ENCODE measurements around the gene TPRG1. TPM values are rescaled to one million over a fixed set of nuclear protein-coding genes. Genes with fewer than 3 reads are reported as not detected.

TPRG1 gene
- total RNA-seq, 2 experiments from 2014 or later, result 2.1 to 2.9 TPM

DNA sequence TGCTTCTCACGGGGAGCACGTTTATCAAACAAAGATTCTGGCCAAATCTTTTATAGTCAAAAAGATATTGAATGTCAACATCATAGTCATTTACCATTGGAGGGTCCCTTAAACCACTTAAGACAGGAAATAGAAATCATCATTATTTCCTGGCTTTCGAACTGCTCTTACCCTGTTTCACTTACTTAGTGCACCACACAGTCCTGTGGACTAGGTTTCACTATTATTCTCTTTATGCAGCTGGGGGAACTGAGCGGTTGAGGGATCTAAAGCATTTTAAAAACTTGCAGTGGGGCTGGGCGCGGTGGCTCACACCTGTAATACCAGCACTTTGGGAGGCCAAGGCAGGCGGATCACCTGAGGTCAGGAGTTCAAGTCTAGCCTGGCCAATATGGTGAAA is 13.7 kb upstream of the TPRG1 start:
- intact Hi-C loops (cut with DNase I, micrococcal nuclease), result no loop called here
- Histone ChIP-seq H3K9me3 (ENCODE audit: control insufficient read depth in 1 of 2, insufficient read depth in 1 of 2, low read length in 2 of 2) (no peaks in the 10 kb centered on the region), H3K4me1 (ENCODE audit: insufficient read depth, low read length) (no peaks in the 10 kb centered on the region), H3K4me3 (ENCODE audit: low read length) (no peak overlapping the region), H3K27me3 (ENCODE audit: control insufficient read depth in 1 of 2, insufficient read depth in 2 of 2, low read length in 2 of 2) (no peaks in the 10 kb centered on the region), H3K36me3 (ENCODE audit: insufficient read depth, low read length) (no peaks in the 10 kb centered on the region), H3K27ac (ENCODE audit: low read depth in 1 of 2, low read length in 2 of 2) (no peak overlapping the region)
- ChIA-PET CTCF (no interaction called here), POLR2A (no interaction called here)
- ATAC-seq (ENCODE audit: poor library complexity) (no peak), DNase-seq (no peak)
- TF ChIP-seq, protein P1, sequence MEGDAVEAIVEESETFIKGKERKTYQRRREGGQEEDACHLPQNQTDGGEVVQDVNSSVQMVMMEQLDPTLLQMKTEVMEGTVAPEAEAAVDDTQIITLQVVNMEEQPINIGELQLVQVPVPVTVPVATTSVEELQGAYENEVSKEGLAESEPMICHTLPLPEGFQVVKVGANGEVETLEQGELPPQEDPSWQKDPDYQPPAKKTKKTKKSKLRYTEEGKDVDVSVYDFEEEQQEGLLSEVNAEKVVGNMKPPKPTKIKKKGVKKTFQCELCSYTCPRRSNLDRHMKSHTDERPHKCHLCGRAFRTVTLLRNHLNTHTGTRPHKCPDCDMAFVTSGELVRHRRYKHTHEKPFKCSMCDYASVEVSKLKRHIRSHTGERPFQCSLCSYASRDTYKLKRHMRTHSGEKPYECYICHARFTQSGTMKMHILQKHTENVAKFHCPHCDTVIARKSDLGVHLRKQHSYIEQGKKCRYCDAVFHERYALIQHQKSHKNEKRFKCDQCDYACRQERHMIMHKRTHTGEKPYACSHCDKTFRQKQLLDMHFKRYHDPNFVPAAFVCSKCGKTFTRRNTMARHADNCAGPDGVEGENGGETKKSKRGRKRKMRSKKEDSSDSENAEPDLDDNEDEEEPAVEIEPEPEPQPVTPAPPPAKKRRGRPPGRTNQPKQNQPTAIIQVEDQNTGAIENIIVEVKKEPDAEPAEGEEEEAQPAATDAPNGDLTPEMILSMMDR (IDR thresholded peaks at IDR 0.05), result no peak
- Mint-ChIP-seq H3K9me3 (no peaks in the 10 kb centered on the region), H3K4me1 (ENCODE audit: low read depth) (no peaks in the 10 kb centered on the region), H3K27me3 (no peaks in the 10 kb centered on the region), H3K36me3 (ENCODE audit: low read depth) (no peaks in the 10 kb centered on the region), H3K4me3 (no peak overlapping the region), H3K27ac (no peak overlapping the region)

DNA sequence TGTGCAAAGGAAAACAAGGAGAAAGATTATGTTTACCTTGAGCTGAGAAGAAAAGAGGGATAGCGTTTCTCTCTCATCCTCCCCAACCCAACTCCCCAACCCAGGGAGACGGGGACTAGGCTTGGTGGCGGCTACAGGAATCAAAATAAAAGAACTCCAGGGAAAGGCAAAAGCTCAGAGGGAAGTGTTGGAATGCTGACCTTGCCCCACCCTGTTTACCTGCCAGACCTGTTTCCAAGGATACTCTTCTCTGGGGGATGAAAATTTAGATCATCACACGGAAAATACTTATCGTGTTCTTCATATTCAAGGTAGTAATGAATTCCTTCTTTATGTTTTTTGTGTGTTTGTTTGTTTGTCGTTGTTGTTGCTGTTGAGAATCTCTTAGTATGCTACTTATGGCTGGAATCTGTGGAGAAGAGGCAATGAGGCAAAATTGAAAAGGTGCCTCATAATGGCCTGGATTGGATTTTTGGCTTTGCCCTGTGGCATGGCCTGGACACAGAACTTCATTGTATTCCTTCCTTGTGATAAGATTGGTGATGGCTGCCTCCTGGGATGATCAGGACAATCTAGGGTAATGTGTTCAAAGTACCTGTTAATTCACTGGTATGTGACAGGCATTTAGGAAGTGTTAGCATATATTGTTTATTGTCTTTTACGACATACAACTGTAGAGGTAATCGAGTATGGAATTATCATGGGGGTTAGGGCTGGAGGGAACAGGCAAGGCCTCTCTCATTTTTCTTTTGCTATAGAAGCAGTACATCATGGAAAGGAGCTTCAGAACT is 11.1 kb upstream of the TPRG1 start:
- H3K4me3 ChIP-seq (ENCODE audit: low read length), result no peak overlapping the region
- no peaks in the 10 kb centered on the region for H3K27me3 ChIP-seq (ENCODE audit: control insufficient read depth in 1 of 2, insufficient read depth in 2 of 2, low read length in 2 of 2)
- H3K36me3 ChIP-seq (ENCODE audit: insufficient read depth, low read length), result no peaks in the 10 kb centered on the region
- no peaks in the 10 kb centered on the region for H3K9me3 ChIP-seq (ENCODE audit: control insufficient read depth in 1 of 2, insufficient read depth in 1 of 2, low read length in 2 of 2)
- Mint-ChIP-seq H3K9me3 (no peaks in the 10 kb centered on the region), H3K27ac (no peak overlapping the region), H3K4me3 (no peak overlapping the region), H3K4me1 (ENCODE audit: low read depth) (no peaks in the 10 kb centered on the region), H3K36me3 (ENCODE audit: low read depth) (no peaks in the 10 kb centered on the region), H3K27me3 (no peaks in the 10 kb centered on the region)
- ChIA-PET POLR2A (no interaction called here), CTCF (no interaction called here)
- H3K4me1 ChIP-seq (ENCODE audit: insufficient read depth, low read length), result no peaks in the 10 kb centered on the region
- H3K27ac ChIP-seq (ENCODE audit: low read depth in 1 of 2, low read length in 2 of 2), result no peak overlapping the region
- intact Hi-C loops (cut with DNase I, micrococcal nuclease), result no loop called here
- DNase-seq (no peak), ATAC-seq (ENCODE audit: poor library complexity) (no peak)
- TF ChIP-seq, protein P1 (IDR thresholded peaks at IDR 0.05), result no peak

DNA sequence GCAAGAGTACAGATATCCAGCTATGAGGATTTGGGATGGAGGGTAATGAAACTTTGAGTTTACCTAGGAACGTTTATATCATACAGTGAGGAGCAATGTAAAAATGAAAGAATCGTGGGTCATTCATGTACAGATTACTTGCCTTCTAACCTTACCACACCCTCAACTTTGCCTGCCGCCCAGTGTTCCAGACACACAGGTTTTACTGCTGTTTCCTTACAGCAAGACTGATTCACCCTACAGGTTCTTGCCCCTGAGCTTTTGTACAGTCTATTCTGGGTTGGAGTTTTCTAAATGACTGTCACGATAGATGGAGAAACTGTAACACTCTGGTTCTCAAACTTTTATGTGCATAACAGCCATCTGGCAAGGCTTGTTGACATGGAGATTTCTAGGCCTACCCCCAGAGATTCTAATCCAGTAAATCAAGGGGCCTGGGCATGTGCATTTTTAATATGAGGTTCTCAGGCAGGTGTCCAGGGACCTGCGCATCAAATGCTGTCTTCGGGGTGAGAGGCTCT is 6.6 kb upstream of the TPRG1 start:
- ATAC-seq (ENCODE audit: poor library complexity), result no peak
- no peak overlapping the region for H3K27ac Mint-ChIP-seq
- no peaks in the 10 kb centered on the region for H3K36me3 Mint-ChIP-seq (ENCODE audit: low read depth)
- Histone ChIP-seq H3K9me3 (ENCODE audit: control insufficient read depth in 1 of 2, insufficient read depth in 1 of 2, low read length in 2 of 2) (no peaks in the 10 kb centered on the region), H3K4me1 (ENCODE audit: insufficient read depth, low read length) (no peaks in the 10 kb centered on the region), H3K36me3 (ENCODE audit: insufficient read depth, low read length) (no peaks in the 10 kb centered on the region), H3K27me3 (ENCODE audit: control insufficient read depth in 1 of 2, insufficient read depth in 2 of 2, low read length in 2 of 2) (no peaks in the 10 kb centered on the region), H3K27ac (ENCODE audit: low read depth in 1 of 2, low read length in 2 of 2) (no peak overlapping the region), H3K4me3 (ENCODE audit: low read length) (no peak overlapping the region)
- no peak for DNase-seq
- TF ChIP-seq, protein P1 (IDR thresholded peaks at IDR 0.05), result no peak
- POLR2A ChIA-PET, result no interaction called here
- H3K9me3 Mint-ChIP-seq, result no peaks in the 10 kb centered on the region
- no peak overlapping the region for H3K4me3 Mint-ChIP-seq
- H3K4me1 Mint-ChIP-seq (ENCODE audit: low read depth), result no peaks in the 10 kb centered on the region
- CTCF ChIA-PET, result no interaction called here
- intact Hi-C loops (cut with DNase I, micrococcal nuclease), result no loop called here
- H3K27me3 Mint-ChIP-seq, result no peaks in the 10 kb centered on the region
